HFF-Myc (cell line): ENCODE data around the gene HP1BP3.

Experiments used
- DNase-seq: peaks from one replicate; pipeline ENCODE4 v3.0.0-alpha.2; 2011; ENCODE audit warnings: low read depth; ENCODE audit errors: extremely low read depth
- H3K4me3 ChIP-seq: replicated peaks from 2 replicates; pipeline ENCODE4 v1.5.1; 2011; ENCODE audit warnings: low read depth, mild to moderate bottlenecking, control low read depth, low read length
- TF ChIP-seq, protein P1 (sequence below): IDR thresholded peaks from 2 replicates; pipeline ENCODE4 v1.5.1; 2012; ENCODE audit warnings: mild to moderate bottlenecking, low read depth, low read length, control low read depth; ENCODE audit errors: missing control alignments

The HP1BP3 gene

DNA sequence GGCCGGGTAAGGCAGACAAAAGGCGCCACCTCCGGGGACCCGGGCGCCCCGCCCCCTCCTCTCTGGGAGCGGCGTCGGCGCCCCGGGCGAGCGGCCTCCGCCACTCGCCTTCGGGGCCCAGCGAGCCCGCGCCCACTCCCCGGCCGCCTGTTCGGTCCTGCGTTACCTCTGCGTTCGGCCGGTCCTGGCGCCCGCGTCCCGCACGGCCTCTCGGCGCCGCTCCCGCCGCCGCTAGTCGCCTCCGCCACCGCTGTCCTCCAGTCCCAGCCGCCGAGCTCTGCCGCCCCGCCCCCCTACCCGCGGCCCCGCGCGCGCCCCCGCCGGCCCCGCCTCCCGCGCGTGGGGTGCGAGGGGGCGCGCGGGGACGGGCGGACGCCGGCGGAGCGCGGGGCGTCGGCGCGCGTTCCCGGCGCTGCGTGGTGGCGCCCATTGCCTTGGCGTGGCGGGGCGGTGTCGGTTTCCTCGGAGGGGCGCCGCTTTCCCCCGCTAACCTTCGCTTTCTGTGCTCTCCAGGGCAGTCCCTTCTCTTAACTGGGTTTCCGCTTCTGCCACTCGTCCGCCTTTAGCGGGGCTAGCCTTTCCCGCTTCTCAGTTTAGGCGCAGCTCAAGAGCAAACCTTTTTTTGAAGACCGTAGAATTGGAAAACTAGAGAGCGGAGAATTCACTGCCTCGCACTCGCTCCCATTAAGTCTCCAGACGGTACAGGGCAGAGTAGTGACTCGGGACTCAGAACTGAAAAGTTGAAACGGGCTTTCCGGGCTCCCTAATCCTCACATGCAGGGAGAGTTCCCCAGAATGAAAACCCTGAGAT is at the start of gene HP1BP3:
HP1BP3 (minus strand) TSS at position 279 of the 811 bp plus-strand sequence. CDS start 6,867 bp downstream, outside the sequence.
- peak within 1 kb of the TSS; percentile 93 for H3K4me3 ChIP-seq
- DNase-seq = no peak
- TF ChIP-seq, protein P1, sequence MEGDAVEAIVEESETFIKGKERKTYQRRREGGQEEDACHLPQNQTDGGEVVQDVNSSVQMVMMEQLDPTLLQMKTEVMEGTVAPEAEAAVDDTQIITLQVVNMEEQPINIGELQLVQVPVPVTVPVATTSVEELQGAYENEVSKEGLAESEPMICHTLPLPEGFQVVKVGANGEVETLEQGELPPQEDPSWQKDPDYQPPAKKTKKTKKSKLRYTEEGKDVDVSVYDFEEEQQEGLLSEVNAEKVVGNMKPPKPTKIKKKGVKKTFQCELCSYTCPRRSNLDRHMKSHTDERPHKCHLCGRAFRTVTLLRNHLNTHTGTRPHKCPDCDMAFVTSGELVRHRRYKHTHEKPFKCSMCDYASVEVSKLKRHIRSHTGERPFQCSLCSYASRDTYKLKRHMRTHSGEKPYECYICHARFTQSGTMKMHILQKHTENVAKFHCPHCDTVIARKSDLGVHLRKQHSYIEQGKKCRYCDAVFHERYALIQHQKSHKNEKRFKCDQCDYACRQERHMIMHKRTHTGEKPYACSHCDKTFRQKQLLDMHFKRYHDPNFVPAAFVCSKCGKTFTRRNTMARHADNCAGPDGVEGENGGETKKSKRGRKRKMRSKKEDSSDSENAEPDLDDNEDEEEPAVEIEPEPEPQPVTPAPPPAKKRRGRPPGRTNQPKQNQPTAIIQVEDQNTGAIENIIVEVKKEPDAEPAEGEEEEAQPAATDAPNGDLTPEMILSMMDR = no peak

DNA sequence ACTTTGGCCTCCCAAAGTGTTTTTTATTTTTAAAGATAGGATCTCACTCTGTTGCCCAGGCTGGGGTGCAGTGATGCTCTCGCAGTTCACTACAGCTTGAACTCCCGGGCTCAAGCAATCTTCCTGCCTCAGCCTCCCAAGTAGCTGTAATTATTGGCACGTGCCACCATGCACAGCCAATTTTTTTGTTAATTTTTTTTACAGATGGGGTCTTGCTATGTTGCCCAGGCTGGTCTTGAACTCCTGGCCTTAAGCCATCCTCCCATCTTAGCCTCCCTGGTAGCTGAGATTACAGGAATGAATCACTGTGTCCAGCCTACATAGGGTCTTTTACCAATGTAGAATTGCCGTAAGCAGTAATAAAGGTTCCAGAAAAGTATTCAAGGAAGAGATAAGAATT is 49.1 kb upstream of the HP1BP3 start:
- DNase-seq = no peak
- TF ChIP-seq, protein P1 = no peak
- no peak overlapping the region for H3K4me3 ChIP-seq

DNA sequence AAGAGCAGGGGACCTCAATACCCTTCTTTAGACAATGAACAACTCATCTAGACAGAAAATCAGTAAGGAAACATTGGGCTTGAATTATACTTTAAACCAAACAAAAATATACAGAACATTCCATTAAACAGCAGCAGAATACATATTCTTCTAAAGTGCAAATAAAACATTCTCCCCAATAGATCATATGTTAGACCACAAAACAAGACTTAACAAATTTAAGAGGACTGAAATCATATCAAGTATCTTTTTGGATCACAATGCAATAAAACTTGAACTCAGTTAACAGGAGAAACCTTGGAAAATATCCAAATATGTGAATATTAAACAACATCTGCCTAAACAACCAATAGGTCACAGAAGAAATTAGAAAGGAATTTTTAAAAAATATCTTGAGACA is 47.7 kb upstream of the HP1BP3 start:
- H3K4me3 ChIP-seq = no peak overlapping the region
- no peak for DNase-seq
- TF ChIP-seq, protein P1 = no peak

- TF ChIP-seq, protein P1 = no peak
Measured at GRCh38 chr1:20834192-20834591, 47.1 kb upstream of the HP1BP3 start.

GRCh38 chr1:20830378-20830777 is 43.3 kb upstream of the HP1BP3 start:
- no peak overlapping the region for H3K4me3 ChIP-seq
- DNase-seq = no peak
- TF ChIP-seq, protein P1 = no peak

More at GRCh38 chr1:20834192-20834591, 47.1 kb upstream of the HP1BP3 start:
- no peak overlapping the region for H3K4me3 ChIP-seq
- DNase-seq = no peak

GRCh38 chr1:20829946-20830345 is 42.8 kb upstream of the HP1BP3 start:
- no peak overlapping the region for H3K4me3 ChIP-seq
- DNase-seq = no peak
- TF ChIP-seq, protein P1 = no peak
